GM18502 (cell line): Measurements from ENCODE around the gene ITSN1.

ENCODE experiments used
- ATAC-seq: cut with Tn5 transposase; IDR thresholded peaks from one replicate; pipeline ENCODE4 v1.9.1; 2021; ENCODE audit warnings: mild to moderate bottlenecking; ENCODE audit not compliant: unreplicated experiment, poor library complexity

The ITSN1 gene

DNA sequence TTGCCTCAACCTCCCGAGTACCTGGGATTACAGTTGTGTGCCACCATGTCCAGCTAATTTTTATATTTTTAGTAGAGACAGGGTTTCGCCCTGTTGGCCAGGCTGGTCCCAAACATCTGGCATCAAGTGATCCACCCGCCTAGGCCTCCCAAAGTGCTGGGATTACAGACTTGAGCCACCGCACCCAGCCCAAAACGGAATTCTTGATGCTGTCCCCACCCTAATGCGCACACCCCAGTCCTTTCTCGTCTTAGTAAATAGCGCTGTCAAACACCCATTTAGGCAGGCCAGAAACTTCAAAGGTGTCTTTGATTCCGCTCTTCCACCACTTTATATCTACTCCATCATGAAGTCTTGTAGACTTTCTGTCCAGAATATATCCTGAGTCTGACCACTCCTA is 35.1 kb downstream of the ITSN1 start:
- no peak for ATAC-seq

DNA sequence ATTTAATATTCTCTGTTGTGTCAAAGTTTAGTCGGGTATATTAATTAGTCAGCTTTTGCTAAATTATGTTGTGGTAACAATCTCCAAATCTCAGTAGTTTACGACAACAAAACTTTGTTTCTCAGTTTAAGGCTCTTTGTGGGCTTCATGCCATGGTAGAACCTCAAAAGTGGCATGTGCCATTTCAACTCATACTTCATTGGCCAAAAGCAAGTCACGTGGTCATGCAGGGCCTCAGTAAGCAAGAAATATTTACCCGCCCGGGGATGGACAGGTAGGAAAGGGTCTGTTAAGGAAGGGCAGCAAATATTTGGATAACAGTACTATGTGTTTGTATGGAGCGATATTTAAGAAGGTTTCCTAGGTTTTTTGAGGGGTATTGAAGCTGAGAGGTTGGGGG is 38.6 kb downstream of the ITSN1 start:
- no peak for ATAC-seq

DNA sequence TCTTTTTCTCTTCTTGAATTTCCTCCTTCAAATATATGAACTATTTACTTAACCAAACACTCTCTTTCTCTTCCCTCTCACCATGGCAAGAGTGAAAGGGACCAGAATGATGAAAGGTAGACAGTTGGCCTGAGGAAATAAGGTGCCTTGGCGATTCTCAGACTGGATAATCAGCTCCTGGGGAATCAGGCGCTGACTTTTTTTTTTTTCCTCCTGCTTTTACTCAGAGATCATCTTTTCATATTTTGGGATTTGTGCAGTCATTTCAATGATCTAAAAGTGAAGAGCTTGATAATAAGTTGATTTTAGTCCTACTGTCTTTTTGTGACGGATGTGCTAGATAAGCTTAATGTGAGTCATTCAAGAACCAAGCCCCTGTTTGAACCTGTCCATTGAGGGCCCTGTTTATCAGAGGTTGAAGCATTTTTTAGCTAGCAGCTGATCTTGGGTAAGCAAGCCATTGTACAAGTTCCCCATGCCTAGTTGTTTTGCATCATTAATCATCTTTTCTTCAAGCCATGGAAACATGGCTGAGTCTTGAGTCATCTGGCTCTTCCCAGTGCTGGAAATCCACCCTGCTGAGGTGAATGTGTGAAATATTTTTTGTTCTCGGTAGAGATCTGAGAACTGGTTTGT is 40.8 kb downstream of the ITSN1 start:
- no peak for ATAC-seq

DNA sequence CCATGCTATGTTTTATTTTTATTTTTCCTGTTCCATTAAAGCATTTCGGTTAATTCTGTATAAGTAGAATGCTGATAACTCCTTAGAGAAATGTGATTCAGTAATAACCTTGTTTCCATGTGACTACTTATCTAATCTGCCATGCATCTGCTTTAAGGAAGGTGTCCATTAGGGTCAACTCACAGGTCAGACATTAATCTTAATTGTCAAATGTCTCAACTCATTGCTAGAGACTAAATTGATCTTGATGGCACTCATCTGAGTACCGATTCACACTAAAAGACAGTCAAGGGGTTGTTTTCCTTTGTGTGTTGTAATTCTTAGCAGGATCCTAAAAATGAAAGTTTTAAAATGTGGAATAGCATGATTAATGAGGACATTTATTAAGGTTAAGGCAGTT is 41.8 kb downstream of the ITSN1 start:
- no peak for ATAC-seq

DNA sequence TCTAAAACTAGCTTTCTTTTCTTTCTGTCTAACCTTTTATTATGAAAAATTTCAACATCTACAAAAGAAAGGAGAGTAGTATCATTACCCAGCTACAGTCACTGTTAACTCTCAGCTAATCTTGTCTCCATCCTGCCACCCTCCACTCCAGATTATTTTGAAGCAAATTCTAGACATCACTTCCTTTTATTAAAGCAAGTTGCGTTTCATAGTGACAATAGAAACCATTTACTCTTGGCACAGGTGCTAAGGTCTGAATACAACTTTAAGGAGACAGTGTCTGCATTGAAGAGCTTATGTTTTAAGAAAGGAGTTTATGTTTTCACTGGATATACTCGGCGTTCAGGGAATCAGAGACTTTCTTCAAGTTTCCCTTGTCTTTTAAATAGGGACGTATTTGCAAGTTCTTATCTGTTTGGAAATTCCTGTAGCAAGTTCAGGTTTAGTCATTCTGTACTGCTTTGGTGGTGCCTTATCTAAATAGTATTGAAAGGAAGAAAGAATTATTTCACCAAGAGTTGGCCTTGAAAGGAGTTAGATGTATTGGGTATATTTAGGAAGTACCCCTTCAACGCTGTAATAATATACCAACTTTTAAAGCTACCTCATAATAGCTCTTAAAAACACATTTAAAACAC is 42.7 kb downstream of the ITSN1 start:
- ATAC-seq: no peak

DNA sequence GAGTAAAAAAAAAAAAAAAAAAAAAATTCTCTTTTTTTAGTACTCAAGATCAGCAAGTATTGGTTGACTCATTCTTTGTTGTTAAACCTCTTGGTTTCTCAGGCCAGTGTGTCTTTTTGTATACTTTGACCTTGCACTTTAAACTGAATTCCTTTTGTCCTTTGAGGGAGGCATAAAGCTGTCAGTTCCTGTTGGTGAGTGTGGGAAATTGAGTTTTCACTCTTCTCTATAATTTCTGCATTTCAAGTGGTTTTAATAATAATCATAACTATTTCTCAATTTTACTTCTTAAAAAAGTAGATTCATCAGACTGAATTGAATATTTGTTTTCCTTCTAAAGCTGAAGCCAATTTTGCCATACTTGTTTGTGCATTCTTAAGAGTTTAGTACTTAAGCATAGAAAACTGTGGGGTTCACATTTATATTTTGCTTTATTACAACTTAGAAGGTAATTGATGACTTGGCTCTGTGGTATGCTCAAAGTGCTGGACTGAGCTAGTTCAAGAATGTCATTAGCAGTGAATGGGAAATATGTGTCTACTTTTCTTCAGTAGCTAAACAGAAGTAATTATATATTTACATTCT is 43.4 kb downstream of the ITSN1 start:
- no peak for ATAC-seq

DNA sequence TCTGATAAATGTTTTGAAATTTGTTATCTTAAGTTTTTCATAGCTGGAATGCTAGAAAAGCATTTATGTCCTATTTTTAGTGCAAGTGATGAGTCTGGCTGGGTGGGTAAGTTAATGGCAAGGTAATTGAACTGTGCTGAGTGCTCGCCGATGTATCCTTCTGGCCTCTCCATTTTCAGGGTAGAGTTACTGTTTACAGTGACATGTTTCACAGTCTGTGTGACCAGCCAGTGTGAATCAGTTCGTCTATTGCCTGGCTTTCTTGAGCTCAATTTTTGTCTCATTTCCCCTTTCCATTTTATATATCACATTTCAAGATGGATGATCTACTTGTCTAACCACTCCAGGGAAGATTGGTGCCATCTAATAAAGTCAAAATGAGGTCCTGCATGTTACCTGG is 44.1 kb downstream of the ITSN1 start:
- ATAC-seq: no peak

DNA sequence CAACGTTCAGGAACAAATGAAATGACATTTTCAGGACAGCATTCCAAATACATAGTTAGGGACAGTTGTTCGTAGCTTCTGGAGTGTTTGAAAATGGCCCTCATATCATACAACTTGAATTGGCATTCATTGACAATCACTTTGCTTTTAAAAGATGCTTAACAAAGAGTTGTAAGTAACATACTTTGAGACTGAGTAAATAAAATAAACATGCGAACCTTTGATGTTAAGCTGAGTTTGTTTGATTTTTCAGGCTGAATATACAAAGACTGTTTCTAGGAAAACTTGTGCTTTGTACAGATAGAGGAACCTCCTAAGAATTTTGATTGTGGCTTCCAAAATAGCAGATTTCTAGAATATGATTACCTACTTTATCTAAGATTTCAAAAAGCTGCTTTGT is 45.3 kb downstream of the ITSN1 start:
- ATAC-seq: no peak

DNA sequence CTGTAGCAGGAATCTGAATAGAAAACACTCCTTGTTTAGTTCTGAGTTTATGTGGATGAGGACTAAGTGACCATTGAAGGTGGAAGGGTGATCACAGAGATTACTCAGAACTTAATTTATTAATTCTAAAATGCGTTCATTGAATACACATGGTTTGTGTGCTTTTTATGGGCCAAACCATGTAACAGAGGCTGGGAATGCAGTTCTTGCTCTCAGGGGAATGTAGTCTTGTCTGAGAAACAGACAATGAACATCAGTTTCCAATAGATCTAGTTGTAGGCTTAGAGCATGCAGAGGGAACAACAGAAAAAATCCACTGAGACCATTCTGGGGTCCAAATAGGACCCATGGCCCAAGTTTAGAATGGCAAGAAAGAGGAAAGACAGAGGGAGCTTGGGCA is 46.1 kb downstream of the ITSN1 start:
- ATAC-seq: no peak

DNA sequence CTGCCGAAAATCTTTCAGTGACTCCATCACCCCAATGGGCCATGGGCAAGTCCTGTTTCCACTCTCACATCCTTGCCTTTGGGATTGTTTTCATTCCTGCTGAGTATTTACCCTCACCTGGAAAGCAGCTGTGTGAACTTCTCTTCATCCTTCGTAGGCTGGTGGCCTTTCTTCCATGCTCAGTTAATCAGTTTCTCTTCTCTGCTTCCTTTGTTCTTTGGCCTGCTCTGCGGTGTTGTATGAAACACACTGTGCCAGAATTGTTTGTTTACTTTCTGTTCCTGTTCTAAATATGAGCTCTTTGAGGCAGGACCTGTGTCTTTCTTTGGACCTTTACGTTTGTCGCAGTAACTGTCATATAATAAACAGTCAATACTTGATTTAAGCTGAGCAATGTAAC is 48.6 kb downstream of the ITSN1 start:
- ATAC-seq: no peak

DNA sequence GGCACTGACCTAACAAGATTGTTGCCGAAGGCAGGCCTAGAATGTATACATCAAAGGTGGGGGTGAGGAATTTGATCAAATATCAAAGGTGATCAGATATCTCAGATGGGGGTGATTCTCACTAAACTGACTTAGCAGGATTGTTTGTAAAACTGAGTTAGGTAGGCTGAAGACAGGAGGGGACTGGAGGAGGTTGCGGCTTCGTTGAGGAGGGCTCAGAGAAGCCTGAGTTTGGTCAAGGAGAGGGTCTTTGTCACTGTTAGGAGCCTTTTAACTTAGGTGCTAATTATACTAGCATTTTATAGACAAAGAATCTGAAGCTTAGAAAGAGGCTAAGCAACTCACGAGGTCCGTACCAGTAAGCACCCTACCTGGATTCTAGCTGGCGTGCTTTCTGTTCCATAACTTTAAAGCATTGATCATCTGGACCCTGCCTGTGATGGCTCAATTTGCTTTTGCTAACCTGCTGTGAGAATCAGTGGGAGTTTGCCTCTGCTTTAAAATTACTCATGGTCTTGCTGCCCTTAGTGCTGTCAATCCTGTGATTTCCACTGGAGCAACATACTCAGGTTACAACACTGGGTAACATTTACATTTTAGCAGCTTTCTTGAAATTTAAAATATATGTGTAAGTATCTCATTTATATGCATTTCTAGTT is 49.8 kb downstream of the ITSN1 start:
- no peak for ATAC-seq

DNA sequence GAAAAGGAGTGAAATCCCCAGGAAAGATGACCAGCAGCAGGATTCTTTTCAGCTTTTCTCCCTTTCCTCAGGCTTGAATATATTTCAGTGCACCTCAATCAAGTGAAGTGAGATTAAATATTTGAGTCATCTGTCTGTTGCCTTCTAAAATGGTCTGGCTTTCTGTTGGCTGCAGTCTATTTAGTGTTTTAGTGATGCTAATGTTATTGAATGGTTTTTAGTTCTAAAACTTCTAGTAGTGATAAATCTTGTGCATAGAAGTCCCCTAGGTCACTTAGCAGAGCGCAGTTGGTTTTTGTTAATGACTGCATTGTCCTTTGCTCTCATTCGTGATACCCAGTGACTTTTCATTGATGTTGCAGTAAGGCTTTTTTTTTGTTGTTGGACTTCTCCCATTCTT is 53.5 kb downstream of the ITSN1 start:
- no peak for ATAC-seq

DNA sequence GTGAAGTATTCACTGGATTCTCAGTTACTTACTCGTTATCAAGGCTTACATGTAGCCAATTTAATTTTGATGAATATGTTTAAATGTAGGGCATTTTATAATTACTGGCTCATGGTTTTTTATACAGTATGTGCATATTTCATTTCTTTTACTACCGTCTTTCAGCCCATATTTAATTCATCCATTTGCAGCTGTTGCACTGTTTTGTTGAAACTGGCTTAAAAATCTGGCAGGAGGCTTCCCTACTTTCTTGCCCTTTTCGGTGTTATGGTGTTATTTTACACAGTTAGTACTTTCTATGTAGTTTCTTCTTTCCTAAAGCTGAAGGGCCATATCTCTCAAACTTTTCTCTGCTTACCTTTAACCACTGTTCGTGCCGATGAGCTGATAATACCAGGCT is 54.2 kb downstream of the ITSN1 start:
- ATAC-seq: no peak

DNA sequence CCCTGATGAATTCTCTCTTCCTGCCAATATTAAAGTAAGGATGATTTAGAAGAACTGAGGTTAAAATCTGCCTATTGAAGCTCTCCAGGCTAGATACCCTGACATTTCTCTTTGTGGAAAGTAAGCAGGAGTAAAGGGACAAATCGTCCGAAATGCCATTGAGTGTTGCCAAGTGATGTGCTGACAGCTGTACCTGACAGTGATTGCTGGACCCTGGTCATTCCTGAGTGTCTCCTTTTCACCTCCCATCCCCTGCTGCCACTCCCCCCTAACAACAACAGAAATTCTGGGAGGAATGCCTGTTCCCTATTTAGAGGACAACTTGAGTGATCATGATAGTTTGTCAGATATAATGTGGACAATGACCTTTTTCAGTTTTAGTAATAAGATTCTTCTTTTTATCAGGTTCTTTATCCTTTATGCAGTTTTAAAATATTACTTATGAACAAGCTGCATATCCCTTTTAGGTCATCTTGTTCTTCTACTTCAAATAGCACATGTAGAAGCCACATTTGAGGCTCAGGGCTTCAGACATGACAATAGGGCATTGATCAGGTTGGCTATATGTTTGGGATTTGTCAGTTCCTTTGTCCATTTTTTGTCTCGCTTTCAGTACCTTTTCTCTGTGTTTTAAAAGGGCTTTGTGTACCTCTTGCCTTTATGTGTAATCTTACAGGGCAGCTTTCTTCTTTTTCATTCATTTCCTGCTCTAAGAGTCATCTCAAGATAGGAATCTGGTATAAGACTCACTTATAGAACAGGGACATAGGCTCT is 56.0 kb downstream of the ITSN1 start:
- ATAC-seq: no peak

DNA sequence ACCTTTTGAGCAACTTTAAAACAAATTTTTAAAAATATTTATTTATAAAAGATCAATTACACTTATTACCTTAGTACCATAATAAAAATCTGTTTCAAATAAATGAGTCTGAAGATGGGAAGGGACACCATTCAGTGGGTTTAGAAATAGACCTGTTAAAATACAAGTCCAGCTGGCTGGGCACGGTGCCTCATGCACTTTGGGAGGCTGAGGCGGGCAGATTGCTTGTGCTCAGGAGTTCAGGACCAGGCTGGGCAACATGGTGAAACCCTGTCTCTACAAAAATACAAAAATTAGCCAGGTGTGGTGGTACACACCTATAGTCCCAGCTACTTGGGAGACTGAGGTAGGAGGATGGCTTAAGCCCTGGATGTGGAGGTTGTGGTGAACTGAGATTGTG is 57.0 kb downstream of the ITSN1 start:
- ATAC-seq: no peak

DNA sequence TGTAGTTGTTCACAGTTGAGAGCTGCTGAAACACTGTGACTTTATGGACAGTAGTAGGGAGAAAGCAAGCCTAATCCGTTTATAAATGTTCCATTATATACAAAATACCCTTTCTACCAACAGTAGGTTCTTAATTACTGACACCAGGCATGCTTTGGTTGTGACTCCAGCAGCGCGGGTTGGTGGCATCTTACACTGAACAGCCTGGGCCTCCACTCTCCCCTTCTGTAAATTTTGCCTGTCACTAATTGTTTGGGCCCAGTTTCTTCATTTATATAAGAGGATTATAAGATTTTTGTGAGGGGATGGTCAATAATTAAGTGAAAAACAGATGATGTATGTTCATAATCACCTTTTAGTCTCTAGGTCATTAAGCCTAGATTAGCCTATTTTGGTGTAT is 58.2 kb downstream of the ITSN1 start:
- no peak for ATAC-seq

DNA sequence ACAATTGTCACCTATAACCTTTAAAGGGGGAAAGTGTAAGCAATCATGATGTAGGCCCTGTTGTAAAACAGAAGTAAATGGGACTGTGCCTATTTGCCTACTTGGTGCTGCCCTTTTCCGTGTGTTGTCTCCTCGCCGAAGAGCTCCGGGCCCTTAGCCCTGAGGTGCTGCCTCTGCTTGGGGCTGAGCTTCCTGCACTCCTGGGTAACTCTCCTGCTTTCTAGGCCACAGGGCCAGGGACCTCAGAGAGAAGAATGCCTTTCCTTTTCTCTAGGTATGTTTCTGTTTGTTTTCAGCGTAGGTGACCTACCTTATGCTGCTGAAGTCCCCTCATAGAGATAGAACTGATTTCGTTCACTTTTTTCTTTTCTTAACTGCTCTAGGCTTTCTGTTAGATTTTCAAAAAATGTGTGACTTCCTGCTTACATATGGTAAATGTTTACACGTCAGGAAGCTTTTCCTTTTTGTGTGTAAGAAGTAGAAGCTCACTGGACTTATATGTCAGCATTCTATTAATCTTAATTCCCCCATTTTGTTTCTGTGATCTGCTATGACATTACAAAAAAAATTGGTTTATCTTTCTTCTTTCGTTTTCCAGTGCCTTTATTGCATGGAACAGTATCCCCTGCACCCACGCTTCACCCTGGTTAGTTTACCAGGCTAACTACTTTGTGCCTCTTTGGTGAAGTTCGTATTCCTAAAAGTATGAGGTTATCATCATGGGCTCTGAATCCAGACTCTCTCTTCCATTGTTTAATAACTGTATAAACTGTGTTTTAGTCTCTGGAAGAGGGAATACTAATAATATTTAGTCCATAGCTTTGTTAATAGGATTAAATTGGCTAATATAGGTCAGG is 61.7 kb downstream of the ITSN1 start:
- no peak for ATAC-seq

DNA sequence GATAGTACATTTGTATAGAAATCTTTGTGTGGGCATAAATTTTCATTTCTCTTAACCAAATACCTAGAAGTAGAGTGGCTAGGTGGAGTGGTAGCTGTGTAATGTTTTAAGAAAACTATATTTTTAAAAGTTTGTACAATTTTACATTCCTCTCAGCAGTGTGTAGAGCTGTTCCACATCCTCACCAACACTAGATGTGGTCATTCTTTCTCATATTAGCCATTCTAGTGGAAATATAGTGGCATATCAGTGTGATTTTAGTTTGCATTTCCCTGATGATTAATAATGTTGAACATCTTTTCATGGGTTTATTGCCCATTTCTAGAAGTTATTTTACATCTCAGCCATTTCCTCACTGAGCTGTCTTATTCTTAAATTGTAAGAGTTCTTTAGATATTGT is 65.5 kb downstream of the ITSN1 start:
- no peak for ATAC-seq

DNA sequence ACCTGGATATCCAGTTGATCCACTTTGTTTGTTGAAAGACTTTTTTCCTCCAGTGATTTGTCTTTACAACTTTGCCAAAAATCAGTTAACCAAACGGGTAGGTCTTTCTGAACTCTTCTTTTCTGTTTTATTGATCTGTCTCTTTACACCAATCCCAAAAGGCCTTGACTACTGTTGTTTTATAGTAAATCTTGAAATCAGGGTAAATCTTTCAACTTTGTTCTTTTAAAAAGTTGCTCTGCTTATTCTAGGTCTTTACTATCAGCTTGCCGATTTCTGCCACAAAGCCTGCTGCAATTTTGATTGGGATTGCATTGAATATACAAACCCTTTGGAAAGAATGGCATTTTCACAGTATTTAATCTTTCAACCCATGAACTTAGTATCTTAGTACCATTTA is 66.6 kb downstream of the ITSN1 start:
- no peak for ATAC-seq
